Activated naive CD4-positive, alpha-beta T cell treated with Interleukin-2 at 50 U/mL for 16 hours (primary cell): ENCODE measurements around the gene NINJ2.
A peak's percentile ranks its signal among the peaks of the same experiment; 100 is the strongest.
"Not testable (repeated sequence)": the region's sequence is repeated elsewhere in the genome, so short reads cannot be mapped to it uniquely, and the experiment has no call there.

ENCODE experiments used
- DNase-seq: peaks from one replicate; pipeline ENCODE4 v3.0.0-alpha.2; 2020

NINJ2 gene

GRCh38 chr12:639988-640387, 23.3 kb downstream of the NINJ2 start:
- no peak for DNase-seq

- no peak for DNase-seq
These were observed 23.7 kb downstream of the NINJ2 start for GRCh38 chr12:639566-639965.

DNA sequence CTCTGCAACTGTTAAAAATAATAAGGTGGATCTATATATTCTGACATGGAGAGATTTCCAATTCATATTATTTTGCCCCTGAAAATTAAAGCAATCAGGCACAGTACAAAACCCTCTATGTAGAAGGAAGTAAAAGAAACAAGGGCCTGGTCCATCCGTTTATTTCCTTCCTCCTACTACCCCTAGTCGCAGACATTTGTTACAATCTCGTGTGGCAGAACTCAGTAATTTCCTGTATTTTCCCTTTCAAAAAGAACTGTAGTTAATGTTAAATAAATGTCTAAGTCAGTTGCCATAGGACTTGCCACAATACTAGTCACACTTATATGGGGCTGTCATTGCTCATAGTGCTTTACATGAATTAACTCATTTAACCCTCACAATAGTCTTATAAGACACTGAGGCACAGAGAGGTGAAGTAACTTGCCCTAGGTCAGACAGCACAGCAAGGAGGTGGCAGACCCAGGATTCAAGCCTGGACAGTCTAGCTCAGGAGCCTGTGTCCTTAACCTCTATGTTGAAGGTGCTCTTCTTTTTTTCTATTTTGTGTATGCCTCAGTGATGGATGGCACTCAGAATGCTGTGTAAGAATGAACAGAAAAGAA, 24.2 kb downstream of the NINJ2 start:
- DNase-seq: no peak

DNA sequence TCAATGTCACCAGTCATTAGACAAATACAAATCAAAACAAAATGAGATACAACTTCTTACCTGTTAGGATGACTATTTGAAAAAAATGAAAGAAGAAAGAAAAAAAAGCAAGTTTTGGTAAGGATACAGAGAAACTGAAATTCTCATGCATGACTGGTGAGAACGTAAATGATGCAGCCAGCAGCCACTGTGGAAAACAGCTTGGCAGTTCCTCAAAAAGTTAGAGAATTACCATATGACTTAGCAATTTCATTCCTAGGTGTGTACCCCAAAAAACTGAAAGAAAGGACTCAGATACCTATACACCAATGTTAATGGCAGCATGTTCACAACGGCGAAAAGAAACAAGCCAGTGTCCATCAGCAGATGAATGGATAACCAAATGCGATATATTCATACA, 26.6 kb downstream of the NINJ2 start:
- no peak for DNase-seq

- no peak for DNase-seq
These were observed 29.5 kb downstream of the NINJ2 start for GRCh38 chr12:633731-634130.

GRCh38 chr12:632102-632696, 31.0 kb downstream of the NINJ2 start:
- no peak for DNase-seq

- DNase-seq: peak; percentile 73
These were observed 32.3 kb downstream of the NINJ2 start for GRCh38 chr12:630656-631632.

DNA sequence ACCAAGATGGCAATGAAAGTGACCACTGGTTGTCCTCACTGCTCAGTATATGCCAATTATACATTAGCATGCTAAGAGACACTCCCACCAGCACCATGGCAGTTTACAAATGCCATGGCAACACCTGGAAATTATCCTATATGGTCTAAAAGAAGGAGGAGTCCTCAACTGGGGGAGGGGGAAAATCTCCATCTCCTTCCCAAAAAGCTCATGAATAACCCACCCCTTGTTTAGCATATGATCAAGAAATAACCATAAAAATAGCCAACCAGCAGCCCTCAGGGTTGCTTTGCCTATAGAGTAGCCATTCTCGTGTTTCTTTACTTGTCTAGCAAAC, 34.5 kb downstream of the NINJ2 start:
- not testable (repeated sequence) for DNase-seq

- DNase-seq: no peak
These were observed 35.1 kb downstream of the NINJ2 start for GRCh38 chr12:627863-628741.

DNA sequence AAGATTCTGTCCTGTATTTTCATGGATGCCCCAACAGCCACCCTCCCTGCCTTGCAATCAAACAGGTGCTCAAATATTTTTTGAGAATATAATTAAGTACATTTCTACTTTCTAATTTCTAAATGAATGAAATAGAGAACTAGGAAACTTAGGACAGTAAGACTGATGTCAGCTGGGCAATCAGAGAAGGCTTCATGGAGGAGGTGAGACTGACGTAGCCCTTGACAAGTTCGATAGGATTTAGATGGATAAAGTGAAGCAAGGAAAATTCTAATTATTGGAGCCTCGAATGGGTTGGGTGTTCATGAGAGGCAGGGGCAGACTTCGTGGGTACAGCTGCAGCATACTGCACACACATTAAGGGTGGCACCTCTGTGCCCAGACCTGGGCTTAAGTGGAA, 36.0 kb downstream of the NINJ2 start:
- DNase-seq: no peak

- no peak for DNase-seq
These were observed 37.2 kb downstream of the NINJ2 start for GRCh38 chr12:625998-626397.

GRCh38 chr12:623865-624372, 39.3 kb downstream of the NINJ2 start:
- no peak for DNase-seq

- no peak for DNase-seq
These were observed 39.9 kb downstream of the NINJ2 start for GRCh38 chr12:623172-623864.

GRCh38 chr12:622416-622815, 40.8 kb downstream of the NINJ2 start:
- DNase-seq: no peak

GRCh38 chr12:619346-619745, 43.9 kb downstream of the NINJ2 start:
- DNase-seq: no peak

- no peak for DNase-seq
These were observed 44.6 kb downstream of the NINJ2 start for GRCh38 chr12:618605-619004.

GRCh38 chr12:617304-617915, 45.8 kb downstream of the NINJ2 start:
- DNase-seq: no peak

DNA sequence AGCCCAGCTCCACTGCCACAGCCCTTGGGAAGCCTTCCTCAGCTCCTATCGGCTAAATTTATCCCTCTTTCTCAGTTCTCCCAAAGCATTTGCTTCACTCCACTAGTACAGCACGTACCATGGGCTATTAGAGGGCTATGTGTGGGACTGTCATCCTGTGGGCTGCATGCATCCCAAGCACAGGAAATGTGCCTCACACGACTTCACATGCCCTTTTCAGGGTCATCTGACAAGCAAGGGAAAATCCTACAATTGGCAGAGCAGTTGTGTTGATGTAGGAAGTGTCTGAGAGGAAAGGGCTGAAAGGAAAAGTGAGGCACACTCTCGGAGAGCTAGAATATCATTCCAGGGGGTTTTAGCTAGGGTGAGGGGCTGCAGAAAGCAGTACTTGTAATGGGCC, 47.6 kb downstream of the NINJ2 start:
- DNase-seq: no peak

GRCh38 chr12:614411-614970, 48.8 kb downstream of the NINJ2 start:
- DNase-seq: peak; percentile 22

GRCh38 chr12:613996-614395, 49.2 kb downstream of the NINJ2 start:
- DNase-seq: no peak

DNA sequence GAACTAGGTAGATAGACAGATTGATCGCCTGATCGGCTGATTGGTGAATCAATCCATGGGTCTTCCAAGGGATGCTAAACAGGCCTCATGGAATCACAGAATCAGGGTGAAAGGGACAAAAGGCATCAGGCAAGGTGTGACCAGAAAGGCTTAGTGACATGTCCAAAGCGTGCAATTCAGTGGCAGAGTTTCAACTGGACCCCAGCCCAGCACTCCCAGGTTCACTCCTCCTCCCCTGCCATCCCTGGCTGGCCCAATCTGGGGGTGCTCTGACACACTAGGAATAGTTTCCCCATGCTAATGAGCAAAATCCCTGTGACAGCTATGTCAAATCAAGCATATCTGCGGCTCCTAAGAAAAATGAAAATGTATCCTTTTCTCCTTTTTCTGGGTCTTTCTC, 50.4 kb downstream of the NINJ2 start:
- DNase-seq: no peak
